H1 (cell line): Measurements from ENCODE around the gene RNF208. TPM values are rescaled to one million over a fixed set of nuclear protein-coding genes. Genes with fewer than 3 reads are reported as not detected.
A peak's percentile ranks its signal among the peaks of the same experiment; 100 is the strongest.

Experiments
- CHD1 ChIP-seq: IDR thresholded peaks from 2 replicates; pipeline ENCODE4 v1.6.1; 2012; ENCODE audit warnings: low read depth, low read length, improper control_type of control experiment
- CREB1 ChIP-seq: IDR thresholded peaks from 2 replicates; pipeline ENCODE4 v1.6.1; 2012; ENCODE audit warnings: inconsistent platforms
- JUND ChIP-seq: IDR thresholded peaks from 2 replicates; pipeline ENCODE4 v1.6.1; 2011; ENCODE audit warnings: mild to moderate bottlenecking, improper control_type of control experiment, low read length
- RNF2 ChIP-seq: fragments of 200-900, 300-1000 bp; sonication (generic); IDR thresholded peaks from 2 replicates; pipeline ENCODE4 v1.7.1; 2016; ENCODE audit warnings: borderline replicate concordance, low read depth, mild to moderate bottlenecking, antibody characterized with exemption, low read length; ENCODE audit not compliant: poor library complexity, severe bottlenecking; ENCODE audit errors: missing control alignments
- SRF ChIP-seq: IDR thresholded peaks from 2 replicates; pipeline ENCODE4 v1.6.1; 2011; ENCODE audit warnings: mild to moderate bottlenecking, low read depth, low read length, moderate library complexity
- TAF1 ChIP-seq: IDR thresholded peaks from 2 replicates; pipeline ENCODE4 v1.6.1; 2011; ENCODE audit warnings: mild to moderate bottlenecking, low read depth, low read length
- YY1 ChIP-seq: IDR thresholded peaks from 2 replicates; pipeline ENCODE4 v1.6.1; 2011; ENCODE audit warnings: low read depth, mild to moderate bottlenecking, low read length
- polyA plus RNA-seq, 7 experiments: library from polyadenylated mRNA; depleted of rRNA in 3 of 7; stranded (reverse) in 5 of 7; unstranded in 2 of 7; fragments of >200 nt in 5 of 7; fragments of 200-250 nt in 2 of 7; gene quantifications; 1 replicate in 5 of 7; 2 replicates in 1 of 7; 4 replicates in 1 of 7; pipeline versions ENCODE4 v1.2.1 to v1.2.3, GENCODE V29; 2011 to 2013; ENCODE audit warnings: missing spikeins in 2 of 7, mixed read lengths in 2 of 7
- total RNA-seq: library from RNA; stranded (reverse); fragmentation: NEBNext Ultra II Directional; extraction: Animal tissue kit (Norgen Biotek cat#: 25700); gene quantifications from 2 replicates; pipeline ENCODE4 v1.2.1, GENCODE V29; 2021
- TF ChIP-seq, protein P1 (sequence below), 3 experiments: IDR thresholded peaks; 1 replicate in 2 of 3; 2 replicates in 1 of 3; pipeline versions ENCODE4 v1.5.1 to v1.6.1; 2011; ENCODE audit warnings: low read length in 3 of 3, mild to moderate bottlenecking in 3 of 3, inconsistent platforms in 2 of 3, low read depth in 1 of 3, moderate library complexity in 1 of 3; ENCODE audit not compliant: insufficient read depth in 1 of 3; ENCODE audit errors: control extremely low read depth in 1 of 3

RNF208 gene
- total and polyA plus RNA-seq, 2 of the 8 experiments (the other 6 are each of a cell fraction or from before 2014, with no cell fraction given): 2.7 to 7.7 TPM

DNA sequence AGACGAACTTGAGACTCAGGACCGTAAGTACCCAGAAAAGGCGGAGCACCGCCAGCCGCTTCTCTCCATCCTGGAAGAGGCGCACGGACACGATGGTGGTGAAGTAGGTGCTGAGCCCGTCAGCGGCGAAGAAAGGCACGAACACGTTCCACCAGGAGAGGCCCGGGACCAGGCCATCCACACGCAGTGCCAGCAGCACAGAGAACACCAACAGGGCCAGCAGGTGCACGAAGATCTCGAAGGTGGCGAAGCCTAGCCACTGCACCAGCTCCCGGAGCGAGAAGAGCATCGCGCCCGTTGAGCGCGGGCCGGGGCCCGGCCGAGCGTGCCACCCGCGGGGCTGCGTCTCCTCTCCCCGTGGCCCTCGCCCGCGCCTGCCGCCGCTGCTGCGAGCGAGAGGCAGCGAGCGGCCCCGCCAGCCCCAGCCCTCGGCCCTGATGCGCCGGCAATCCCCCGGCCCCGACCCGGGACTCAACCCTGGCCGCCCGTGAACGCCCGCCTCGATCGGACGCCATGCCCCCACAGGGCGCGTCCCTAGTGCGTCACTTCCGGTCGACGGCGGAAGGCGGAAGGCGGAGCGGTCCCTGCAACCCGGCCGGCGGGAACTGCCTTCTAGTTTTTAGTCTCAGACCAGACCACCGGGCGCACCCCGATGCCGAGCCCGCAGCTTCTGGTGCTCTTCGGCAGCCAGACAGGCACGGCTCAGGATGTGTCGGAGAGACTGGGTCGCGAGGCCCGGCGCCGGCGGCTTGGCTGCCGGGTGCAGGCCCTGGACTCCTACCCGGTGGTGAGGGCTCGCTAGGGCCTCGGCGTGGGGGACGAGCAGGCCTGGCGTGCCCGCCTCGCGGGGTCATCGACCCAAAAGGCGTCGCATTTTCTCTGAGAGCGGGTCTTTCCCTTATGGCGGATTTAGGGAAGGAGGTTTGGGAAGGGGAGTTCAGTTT is 16.6 kb downstream of the RNF208 start, which contains the start of the genes NDOR1 and TMEM203 (continued):
- TF ChIP-seq, protein P1, sequence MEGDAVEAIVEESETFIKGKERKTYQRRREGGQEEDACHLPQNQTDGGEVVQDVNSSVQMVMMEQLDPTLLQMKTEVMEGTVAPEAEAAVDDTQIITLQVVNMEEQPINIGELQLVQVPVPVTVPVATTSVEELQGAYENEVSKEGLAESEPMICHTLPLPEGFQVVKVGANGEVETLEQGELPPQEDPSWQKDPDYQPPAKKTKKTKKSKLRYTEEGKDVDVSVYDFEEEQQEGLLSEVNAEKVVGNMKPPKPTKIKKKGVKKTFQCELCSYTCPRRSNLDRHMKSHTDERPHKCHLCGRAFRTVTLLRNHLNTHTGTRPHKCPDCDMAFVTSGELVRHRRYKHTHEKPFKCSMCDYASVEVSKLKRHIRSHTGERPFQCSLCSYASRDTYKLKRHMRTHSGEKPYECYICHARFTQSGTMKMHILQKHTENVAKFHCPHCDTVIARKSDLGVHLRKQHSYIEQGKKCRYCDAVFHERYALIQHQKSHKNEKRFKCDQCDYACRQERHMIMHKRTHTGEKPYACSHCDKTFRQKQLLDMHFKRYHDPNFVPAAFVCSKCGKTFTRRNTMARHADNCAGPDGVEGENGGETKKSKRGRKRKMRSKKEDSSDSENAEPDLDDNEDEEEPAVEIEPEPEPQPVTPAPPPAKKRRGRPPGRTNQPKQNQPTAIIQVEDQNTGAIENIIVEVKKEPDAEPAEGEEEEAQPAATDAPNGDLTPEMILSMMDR (IDR thresholded peaks at IDR 0.05; ENCODE audit: control extremely low read depth in 1 of 3, insufficient read depth in 1 of 3, low read depth in 1 of 3, low read length in 3 of 3): no peak
- TF ChIP-seq SRF (peak; percentile 73), TAF1 (peak; percentile 94), JUND (peak; percentile 28; the same call in 1 of the 2 replicates), YY1 (peak; percentile 94), CREB1 (peak; percentile 97), RNF2 (no peak), CHD1 (no peak)
